Loucy (cell line): ENCODE measurements around the gene GPR107.

Experiments
- EZH2phosphoT487 ChIP-seq: fragments of 200-600 bp; IDR thresholded peaks from 2 replicates; pipeline ENCODE4 v1.6.1; 2018; ENCODE audit warnings: antibody characterized with exemption, mild to moderate bottlenecking, moderate library complexity, borderline replicate concordance
- TF ChIP-seq, protein P1 (sequence below): fragments of 200-600 bp; sonication (generic); conservative IDR thresholded peaks from 2 replicates; pipeline ENCODE4 v1.5.1; 2014; ENCODE audit warnings: mild to moderate bottlenecking, antibody characterized with exemption, low read length

DNA sequence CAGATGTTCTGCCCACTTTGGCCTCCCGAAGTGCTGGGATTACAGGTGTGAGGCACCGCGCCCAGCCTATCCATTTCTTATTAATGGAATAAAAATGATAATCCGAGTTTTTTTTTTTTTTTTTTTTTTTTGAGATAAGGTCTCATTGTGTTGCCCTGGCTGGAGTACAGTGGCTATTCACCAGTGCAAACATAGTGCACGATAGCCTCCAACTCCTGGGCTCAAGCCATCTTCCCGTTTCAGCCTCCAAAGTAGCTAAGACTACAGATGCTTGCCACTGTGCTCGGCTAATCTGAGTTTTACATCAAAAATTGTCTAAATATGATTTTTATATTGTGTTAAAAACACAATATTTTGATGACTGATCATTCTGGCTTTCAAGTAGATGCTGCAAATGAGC lies 6.6 kb downstream of the GPR107 start:
- TF ChIP-seq, protein P1, sequence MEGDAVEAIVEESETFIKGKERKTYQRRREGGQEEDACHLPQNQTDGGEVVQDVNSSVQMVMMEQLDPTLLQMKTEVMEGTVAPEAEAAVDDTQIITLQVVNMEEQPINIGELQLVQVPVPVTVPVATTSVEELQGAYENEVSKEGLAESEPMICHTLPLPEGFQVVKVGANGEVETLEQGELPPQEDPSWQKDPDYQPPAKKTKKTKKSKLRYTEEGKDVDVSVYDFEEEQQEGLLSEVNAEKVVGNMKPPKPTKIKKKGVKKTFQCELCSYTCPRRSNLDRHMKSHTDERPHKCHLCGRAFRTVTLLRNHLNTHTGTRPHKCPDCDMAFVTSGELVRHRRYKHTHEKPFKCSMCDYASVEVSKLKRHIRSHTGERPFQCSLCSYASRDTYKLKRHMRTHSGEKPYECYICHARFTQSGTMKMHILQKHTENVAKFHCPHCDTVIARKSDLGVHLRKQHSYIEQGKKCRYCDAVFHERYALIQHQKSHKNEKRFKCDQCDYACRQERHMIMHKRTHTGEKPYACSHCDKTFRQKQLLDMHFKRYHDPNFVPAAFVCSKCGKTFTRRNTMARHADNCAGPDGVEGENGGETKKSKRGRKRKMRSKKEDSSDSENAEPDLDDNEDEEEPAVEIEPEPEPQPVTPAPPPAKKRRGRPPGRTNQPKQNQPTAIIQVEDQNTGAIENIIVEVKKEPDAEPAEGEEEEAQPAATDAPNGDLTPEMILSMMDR, result no peak
- TF ChIP-seq EZH2phosphoT487, result no peak
